Raji (cell line): ENCODE data around the gene TMEM141.

Source experiments
- POLR2A ChIP-seq: IDR thresholded peaks from 2 replicates; pipeline ENCODE4 v1.6.1; 2011; ENCODE audit warnings: low read depth, low read length, control low read depth; ENCODE audit not compliant: insufficient read depth

TMEM141 gene

GRCh38 chr9:136751244-136751643, 39.9 kb upstream of the TMEM141 start:
- TF ChIP-seq POLR2A, result no peak

- TF ChIP-seq POLR2A, result no peak
Measured at GRCh38 chr9:136751814-136752213, 39.3 kb upstream of the TMEM141 start.

- TF ChIP-seq POLR2A, result no peak
Measured at GRCh38 chr9:136753371-136754058, 37.6 kb upstream of the TMEM141 start.

- TF ChIP-seq POLR2A, result no peak
Measured at GRCh38 chr9:136754059-136754572, 37.0 kb upstream of the TMEM141 start.

GRCh38 chr9:136754626-136755301, 36.4 kb upstream of the TMEM141 start:
- TF ChIP-seq POLR2A, result no peak

- no peak for TF ChIP-seq POLR2A
Measured at GRCh38 chr9:136756134-136756438, 35.1 kb upstream of the TMEM141 start.

GRCh38 chr9:136756836-136757235, 34.3 kb upstream of the TMEM141 start:
- no peak for TF ChIP-seq POLR2A

- no peak for TF ChIP-seq POLR2A
Measured at GRCh38 chr9:136757328-136757727, 33.8 kb upstream of the TMEM141 start.

- no peak for TF ChIP-seq POLR2A
Measured at GRCh38 chr9:136757751-136758140, 33.4 kb upstream of the TMEM141 start.

- no peak for TF ChIP-seq POLR2A
Measured at GRCh38 chr9:136759001-136759400, 32.1 kb upstream of the TMEM141 start.

- no peak for TF ChIP-seq POLR2A
Measured at GRCh38 chr9:136759436-136760325, 31.5 kb upstream of the TMEM141 start.

GRCh38 chr9:136760424-136760823, 30.7 kb upstream of the TMEM141 start:
- no peak for TF ChIP-seq POLR2A

GRCh38 chr9:136761545-136761981, 29.6 kb upstream of the TMEM141 start:
- no peak for TF ChIP-seq POLR2A

GRCh38 chr9:136762221-136762691, 28.9 kb upstream of the TMEM141 start:
- no peak for TF ChIP-seq POLR2A

GRCh38 chr9:136762915-136763648, 28.1 kb upstream of the TMEM141 start:
- no peak for TF ChIP-seq POLR2A
